GM12878 (cell line): ENCODE data around the gene SPRYD3. TPM values are rescaled to one million over a fixed set of nuclear protein-coding genes. Genes with fewer than 3 reads are reported as not detected.

Source experiments
- ATAC-seq: fragments of 200-7000 bp; cut with Tn5 transposase; 3 replicates; pipeline ENCODE4 v1.9.1; 2020; ENCODE audit warnings: mild to moderate bottlenecking, moderate library complexity
- BruUV-seq: library from RNA; stranded (reverse); fragments of 400-500 nt; replicated peaks from 2 replicates; lab custom pipeline; 2021; lab: Mats Ljungman, UMichigan
- CTCF ChIA-PET: fragments of 300-600 bp; sonication (Branson Sonifier 250); formaldehyde crosslinking; extraction: SDS; loops from one replicate; lab custom pipeline; 2021; ENCODE audit warnings: inconsistent platforms; lab: Yijun Ruan, JAX
- POLR2A ChIA-PET: fragments of 350-600 bp; formaldehyde crosslinking; extraction: SDS; loops from one replicate; lab custom pipeline; 2021; ENCODE audit warnings: inconsistent platforms; lab: Charles Lee
- RAD21 ChIA-PET: fragments of 300-600 bp; sonication (Branson Sonifier 250); formaldehyde crosslinking; loops from one replicate; lab custom pipeline; 2023; ENCODE audit warnings: antibody characterized with exemption; ENCODE audit not compliant: unreplicated experiment; lab: Charles Lee
- SMC1A ChIA-PET: fragments of 300-600 bp; sonication (Branson Sonifier 250); formaldehyde crosslinking; loops from one replicate; lab custom pipeline; 2023; ENCODE audit not compliant: unreplicated experiment, uncharacterized antibody; lab: Charles Lee
- DNase-seq: peaks from one replicate; pipeline ENCODE4 v3.0.0-alpha.2; 2011; ENCODE audit warnings: low read depth, low spot score
- FAIRE-seq: peaks from 3 replicates; lab custom pipeline; 2011; peaks lifted over from hg19 to GRCh38; lab: Jason Lieb, UNC
- H2AFZ ChIP-seq: 2 replicates; pipeline ENCODE4 v1.6.0; 2011; ENCODE audit warnings: low read depth, low read length, control low read depth; ENCODE audit not compliant: control insufficient read depth
- H3K27ac ChIP-seq: 2 replicates; pipeline ENCODE4 v1.5.1; 2011; ENCODE audit warnings: control low read depth; ENCODE audit not compliant: control insufficient read depth, insufficient read depth
- H3K27me3 ChIP-seq, 2 experiments: replicated peaks in 1 of 2; 2 replicates each; pipeline versions ENCODE4 v1.6.0 to v1.6.1; 2011; ENCODE audit warnings: low read length in 1 of 2; ENCODE audit not compliant: control insufficient read depth in 2 of 2, insufficient read depth in 2 of 2
- H3K36me3 ChIP-seq, 2 experiments: 2 replicates each; pipeline ENCODE4 v1.5.1; 2011; ENCODE audit warnings: low read length in 1 of 2; ENCODE audit not compliant: control insufficient read depth in 2 of 2, insufficient read depth in 2 of 2
- H3K4me1 ChIP-seq: 2 replicates; pipeline ENCODE4 v1.6.1; 2011; ENCODE audit warnings: mild to moderate bottlenecking, low read length, moderate library complexity, mixed read lengths; ENCODE audit not compliant: control insufficient read depth, insufficient read depth
- H3K4me2 ChIP-seq: 2 replicates; pipeline ENCODE4 v1.6.0; 2011; ENCODE audit warnings: control low read depth; ENCODE audit not compliant: control insufficient read depth, insufficient read depth
- H3K4me3 ChIP-seq: fragments of 200-600 bp; sonication (generic); 2 replicates; pipeline ENCODE4 v1.5.1; 2016
- H3K79me2 ChIP-seq: 2 replicates; pipeline ENCODE4 v1.6.0; 2011; ENCODE audit warnings: low read length; ENCODE audit not compliant: control insufficient read depth, insufficient read depth
- H3K9ac ChIP-seq: 2 replicates; pipeline ENCODE4 v1.8.0; 2011; ENCODE audit warnings: low read length, control low read depth, mixed read lengths; ENCODE audit not compliant: control insufficient read depth, insufficient read depth
- H3K9me3 ChIP-seq: replicated peaks from 3 replicates; pipeline ENCODE4 v1.5.1; 2011; ENCODE audit warnings: mild to moderate bottlenecking, low read length; ENCODE audit not compliant: control insufficient read depth, insufficient read depth
- H4K20me1 ChIP-seq: 2 replicates; pipeline ENCODE4 v1.6.0; 2011; ENCODE audit not compliant: control insufficient read depth, insufficient read depth
- ATF7 ChIP-seq: fragments of 450-650 bp; IDR thresholded peaks from 2 replicates; pipeline ENCODE4 v1.6.1; 2016; ENCODE audit warnings: low read depth, mild to moderate bottlenecking
- DPF2 ChIP-seq: fragments of 450-650 bp; IDR thresholded peaks from 2 replicates; pipeline ENCODE4 v1.6.1; 2017; ENCODE audit warnings: mild to moderate bottlenecking
- IKZF2 ChIP-seq, 2 experiments: fragments of 450-650 bp; IDR thresholded peaks; 2 replicates each; pipeline ENCODE4 v1.6.1; 2017; ENCODE audit warnings: mild to moderate bottlenecking in 2 of 2, moderate library complexity in 2 of 2
- MEF2A ChIP-seq: IDR thresholded peaks from 2 replicates; pipeline ENCODE4 v1.6.1; 2011; ENCODE audit warnings: low read depth, mild to moderate bottlenecking, low read length, moderate library complexity; ENCODE audit not compliant: insufficient read depth
- MTA2 ChIP-seq: fragments of 450-650 bp; IDR thresholded peaks from 2 replicates; pipeline ENCODE4 v1.6.1; 2016; ENCODE audit warnings: low read depth, mild to moderate bottlenecking, moderate library complexity
- NR2F1 ChIP-seq: fragments of 450-650 bp; conservative IDR thresholded peaks from 2 replicates; pipeline ENCODE4 v1.6.1; 2017; ENCODE audit warnings: mild to moderate bottlenecking
- POU2F2 ChIP-seq: IDR thresholded peaks from 3 replicates; pipeline ENCODE4 v1.6.1; 2011; ENCODE audit warnings: low read depth, mild to moderate bottlenecking, low read length, borderline replicate concordance
- RB1 ChIP-seq: fragments of 450-650 bp; formaldehyde crosslinking; IDR thresholded peaks from 2 replicates; pipeline ENCODE4 v1.6.1; 2017; ENCODE audit warnings: mild to moderate bottlenecking, borderline replicate concordance
- RBBP5 ChIP-seq: fragments of 200-600 bp; sonication (generic); conservative IDR thresholded peaks from 2 replicates; pipeline ENCODE4 v1.6.1; 2016
- RUNX3 ChIP-seq: IDR thresholded peaks from 2 replicates; pipeline ENCODE4 v1.6.1; 2012; ENCODE audit warnings: low read length, inconsistent platforms
- SUZ12 ChIP-seq: fragments of 200-600 bp; sonication (generic); IDR thresholded peaks from one replicate; pipeline ENCODE4 v1.6.1; 2018; ENCODE audit warnings: antibody characterized with exemption, mild to moderate bottlenecking; ENCODE audit not compliant: unreplicated experiment
- TCF3 ChIP-seq: IDR thresholded peaks from 2 replicates; pipeline ENCODE4 v1.6.1; 2012; ENCODE audit warnings: low read depth, mild to moderate bottlenecking, low read length, borderline replicate concordance; ENCODE audit not compliant: insufficient read depth
- WGBS: methylation state at CpG from one replicate; pipeline ENCODE4 v1.1.6; 2016; ENCODE audit warnings: low lambda C conversion rate; ENCODE audit not compliant: insufficient replicate concordance, insufficient coverage; ENCODE audit errors: missing lambda C conversion rate; 5-methylcytosine and 5-hydroxymethylcytosine counted together
- in situ Hi-C: fragments of 300-500 bp; cut with MboI; formaldehyde crosslinking; loops from 9 replicates; pipeline ENCODE4 v1.14.3; 2018; ENCODE audit warnings: mixed read lengths
- intact Hi-C: fragments of 100-400 bp; cut with micrococcal nuclease; formaldehyde crosslinking; loops from one replicate; pipeline ENCODE4 v1.14.2; 2022; ENCODE audit not compliant: unreplicated experiment
- polyA plus RNA-seq, 11 experiments: library from polyadenylated mRNA; depleted of rRNA in 4 of 11; unstranded in 6 of 11; stranded (reverse) in 5 of 11; fragments of >200 nt; fragmentation: Nextera tagmentation in 4 of 11; fragmentation: Illumina TruSeq in 1 of 11; extraction: Ambion mirVana in 4 of 11; extraction: Trizol in 1 of 11; gene quantifications; 1 replicate in 1 of 11; 2 replicates in 10 of 11; pipeline versions ENCODE4 v1.2.1 to v1.2.3, GENCODE V29; 2011 to 2016; ENCODE audit warnings: inconsistent platforms in 2 of 11, missing spikeins in 2 of 11, low read depth in 1 of 11
- total RNA-seq, 4 experiments: library from RNA; depleted of rRNA in 3 of 4; stranded (reverse); fragments of >200 nt in 3 of 4; fragmentation: Illumina TruSeq in 1 of 4; extraction: Trizol in 1 of 4; gene quantifications; 2 replicates each; pipeline versions ENCODE4 v1.2.1 to v1.2.3, GENCODE V29; 2013 to 2021
- TF ChIP-seq, protein P1 (sequence below): fragments of 450-650 bp; formaldehyde crosslinking; IDR thresholded peaks from 2 replicates; pipeline ENCODE4 v1.5.0; 2022; ENCODE audit warnings: mild to moderate bottlenecking, missing genetic modification characterization
- TF ChIP-seq, protein P2 (sequence below): IDR thresholded peaks from 2 replicates; pipeline ENCODE4 v1.6.1; 2011; ENCODE audit warnings: mild to moderate bottlenecking, low read depth, low read length, moderate library complexity; ENCODE audit not compliant: insufficient replicate concordance
- TF ChIP-seq, protein P3 (sequence below): fragments of 450-650 bp; IDR thresholded peaks from 2 replicates; pipeline ENCODE4 v1.6.1; 2016; ENCODE audit warnings: mild to moderate bottlenecking

SPRYD3 gene
- total and polyA plus RNA-seq, 10 of the 15 experiments (the other 5 are each of a cell fraction or from before 2014, with no cell fraction given), result 2.3 to 26.4 (median 20.2) TPM

DNA sequence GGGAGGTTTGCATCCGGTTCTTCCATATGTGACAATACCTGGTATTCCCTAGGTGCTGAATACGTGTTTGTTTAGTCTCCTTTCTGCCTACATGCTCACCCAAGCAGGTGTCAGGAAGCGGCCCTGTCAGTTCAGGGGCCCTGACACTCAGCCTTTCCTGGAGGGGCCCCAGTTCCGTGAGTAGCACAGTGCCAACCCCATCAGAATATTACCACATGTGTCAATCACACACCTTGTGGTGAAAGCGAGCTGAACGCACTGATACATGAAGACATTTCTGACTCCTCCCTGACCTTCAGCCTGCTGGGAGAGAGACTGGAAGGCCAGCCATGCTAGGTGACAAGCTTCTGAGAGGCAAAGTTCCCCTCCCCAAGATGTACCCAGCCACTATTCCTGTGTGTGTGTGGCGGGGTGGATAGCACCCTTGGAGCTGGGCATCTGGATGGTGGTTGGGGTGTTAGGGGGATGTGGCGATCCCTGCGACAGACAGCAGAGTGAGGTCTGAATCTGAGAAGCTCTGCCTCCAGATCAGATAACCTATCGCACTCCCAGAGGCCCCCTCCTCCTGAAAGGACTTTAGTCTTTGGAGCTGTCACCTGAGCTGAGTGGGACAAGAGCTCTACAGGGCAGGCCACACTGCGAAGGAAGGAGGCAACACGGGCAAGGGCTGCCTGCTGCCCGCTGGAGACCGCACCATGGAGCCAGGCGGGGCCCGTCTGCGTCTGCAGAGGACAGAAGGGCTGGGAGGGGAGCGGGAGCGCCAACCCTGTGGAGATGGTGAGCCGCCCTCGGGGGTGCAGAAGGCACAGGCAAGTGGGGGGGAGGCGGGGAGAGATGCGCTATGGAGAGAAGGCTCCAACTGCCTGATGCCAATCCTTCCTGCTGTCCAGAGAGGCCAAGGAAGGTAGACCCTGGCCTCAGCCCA is 24.0 kb upstream of the SPRYD3 start, which contains the start of gene SOAT2:
SOAT2 (plus strand) TSS at position 604 of the 925 bp plus-strand sequence; CDS start at position 696, 92 bp downstream.
- H3K27me3 ChIP-seq, result peaks cover 0 to 6% of the 10 kb centered on the region in 2 experiments; a peak in 2 of 4 replicates
- ATAC-seq, result peak; percentile 77
- H3K9me3 ChIP-seq, result no peaks in the 10 kb centered on the region
- WGBS, result 55% methylated on average over 20 of the region's 23 CpGs
- no peak within 1 kb of the TSS for H3K9ac ChIP-seq
- H3K27ac ChIP-seq, result peak within 1 kb of the TSS; percentile 20; the same call in 1 of the 2 replicates
- ChIA-PET SMC1A (interaction anchor here (0.9 to 7.0 kb wide), 20 partner anchors 8 to 192 kb away, joined by 3 to 126 read pairs (median 4); partner anchors contain the start of genes CSAD, PFDN5, SPRYD3 and ZNF740), CTCF (interaction anchor here (0.5 to 11.8 kb wide), 17 partner anchors 9 to 242 kb away, joined by 3 to 355 read pairs (median 5); partner anchors contain the start of genes AAAS, ESPL1 and SPRYD3), RAD21 (interaction anchor here (0.7 to 2.7 kb wide), 10 partner anchors 9 to 192 kb away, joined by 3 to 35 read pairs (median 4); partner anchors contain the start of genes PFDN5 and SPRYD3), POLR2A (interaction anchor here (0.6 to 1.8 kb wide), 10 partner anchors 10 to 165 kb away, joined by 3 to 12 read pairs (median 4); partner anchors contain the start of genes ESPL1 and SPRYD3)
- peak within 1 kb of the TSS; percentile 62 for H3K4me2 ChIP-seq
- no peaks in the 10 kb centered on the region for H4K20me1 ChIP-seq
- H2AFZ ChIP-seq, result peak within 1 kb of the TSS; percentile 51
- in situ Hi-C loops, result no loop called here
- FAIRE-seq, result peak; percentile 64
- no peak within 1 kb of the TSS for H3K4me3 ChIP-seq
- peak; percentile 68 for DNase-seq
- no TSS peak for BruUV-seq
- peaks cover 22% of the 10 kb centered on the region for H3K4me1 ChIP-seq
- no peaks in the 10 kb centered on the region for H3K79me2 ChIP-seq
- H3K36me3 ChIP-seq, result no peaks in the 10 kb centered on the region
- intact Hi-C loops, result no loop called here
- TF ChIP-seq MTA2 (peak; percentile 19; the same call in 1 of the 2 replicates), POU2F2 (peak; percentile 57; the same call in 1 of the 3 replicates), NR2F1 (peak; percentile 29; the same call in 1 of the 2 replicates), RBBP5 (no peak), IKZF2 (IDR thresholded peaks at IDR 0.05) (peak in 1 of 2 experiments; percentile 24; a peak in 2 of 4 replicates), ATF7 (0 out of 2 replicates have a peak, but pooled peaks have one; percentile 37), SUZ12 (no peak), MEF2A (no peak), RB1 (no peak), DPF2 (0 out of 2 replicates have a peak, but pooled peaks have one; percentile 29), RUNX3 (peak; percentile 73), TCF3 (0 out of 2 replicates have a peak, but pooled peaks have one; percentile 24)
- TF ChIP-seq, protein P1, sequence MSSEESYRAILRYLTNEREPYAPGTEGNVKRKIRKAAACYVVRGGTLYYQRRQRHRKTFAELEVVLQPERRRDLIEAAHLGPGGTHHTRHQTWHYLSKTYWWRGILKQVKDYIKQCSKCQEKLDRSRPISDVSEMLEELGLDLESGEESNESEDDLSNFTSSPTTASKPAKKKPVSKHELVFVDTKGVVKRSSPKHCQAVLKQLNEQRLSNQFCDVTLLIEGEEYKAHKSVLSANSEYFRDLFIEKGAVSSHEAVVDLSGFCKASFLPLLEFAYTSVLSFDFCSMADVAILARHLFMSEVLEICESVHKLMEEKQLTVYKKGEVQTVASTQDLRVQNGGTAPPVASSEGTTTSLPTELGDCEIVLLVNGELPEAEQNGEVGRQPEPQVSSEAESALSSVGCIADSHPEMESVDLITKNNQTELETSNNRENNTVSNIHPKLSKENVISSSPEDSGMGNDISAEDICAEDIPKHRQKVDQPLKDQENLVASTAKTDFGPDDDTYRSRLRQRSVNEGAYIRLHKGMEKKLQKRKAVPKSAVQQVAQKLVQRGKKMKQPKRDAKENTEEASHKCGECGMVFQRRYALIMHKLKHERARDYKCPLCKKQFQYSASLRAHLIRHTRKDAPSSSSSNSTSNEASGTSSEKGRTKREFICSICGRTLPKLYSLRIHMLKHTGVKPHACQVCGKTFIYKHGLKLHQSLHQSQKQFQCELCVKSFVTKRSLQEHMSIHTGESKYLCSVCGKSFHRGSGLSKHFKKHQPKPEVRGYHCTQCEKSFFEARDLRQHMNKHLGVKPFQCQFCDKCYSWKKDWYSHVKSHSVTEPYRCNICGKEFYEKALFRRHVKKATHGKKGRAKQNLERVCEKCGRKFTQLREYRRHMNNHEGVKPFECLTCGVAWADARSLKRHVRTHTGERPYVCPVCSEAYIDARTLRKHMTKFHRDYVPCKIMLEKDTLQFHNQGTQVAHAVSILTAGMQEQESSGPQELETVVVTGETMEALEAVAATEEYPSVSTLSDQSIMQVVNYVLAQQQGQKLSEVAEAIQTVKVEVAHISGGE, result no peak
- TF ChIP-seq, protein P2, sequence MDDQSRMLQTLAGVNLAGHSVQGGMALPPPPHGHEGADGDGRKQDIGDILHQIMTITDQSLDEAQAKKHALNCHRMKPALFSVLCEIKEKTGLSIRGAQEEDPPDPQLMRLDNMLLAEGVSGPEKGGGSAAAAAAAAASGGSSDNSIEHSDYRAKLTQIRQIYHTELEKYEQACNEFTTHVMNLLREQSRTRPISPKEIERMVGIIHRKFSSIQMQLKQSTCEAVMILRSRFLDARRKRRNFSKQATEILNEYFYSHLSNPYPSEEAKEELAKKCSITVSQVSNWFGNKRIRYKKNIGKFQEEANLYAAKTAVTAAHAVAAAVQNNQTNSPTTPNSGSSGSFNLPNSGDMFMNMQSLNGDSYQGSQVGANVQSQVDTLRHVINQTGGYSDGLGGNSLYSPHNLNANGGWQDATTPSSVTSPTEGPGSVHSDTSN, result peak; percentile 86
- TF ChIP-seq, protein P3, sequence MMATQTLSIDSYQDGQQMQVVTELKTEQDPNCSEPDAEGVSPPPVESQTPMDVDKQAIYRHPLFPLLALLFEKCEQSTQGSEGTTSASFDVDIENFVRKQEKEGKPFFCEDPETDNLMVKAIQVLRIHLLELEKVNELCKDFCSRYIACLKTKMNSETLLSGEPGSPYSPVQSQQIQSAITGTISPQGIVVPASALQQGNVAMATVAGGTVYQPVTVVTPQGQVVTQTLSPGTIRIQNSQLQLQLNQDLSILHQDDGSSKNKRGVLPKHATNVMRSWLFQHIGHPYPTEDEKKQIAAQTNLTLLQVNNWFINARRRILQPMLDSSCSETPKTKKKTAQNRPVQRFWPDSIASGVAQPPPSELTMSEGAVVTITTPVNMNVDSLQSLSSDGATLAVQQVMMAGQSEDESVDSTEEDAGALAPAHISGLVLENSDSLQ, result peak; percentile 96
